HepG2 (cell line): ENCODE data around the gene PRCD. TPM values are rescaled to one million over a fixed set of nuclear protein-coding genes. Genes with fewer than 3 reads are reported as not detected.
A peak's percentile ranks its signal among the peaks of the same experiment; 100 is the strongest.

ENCODE experiments used
- ATAC-seq: fragments of 200-7000 bp; cut with Tn5 transposase; 3 replicates; pipeline ENCODE4 v1.9.1; 2020; ENCODE audit warnings: mild to moderate bottlenecking, moderate library complexity
- BruUV-seq: library from RNA; stranded (reverse); fragments of 400-500 nt; replicated peaks from 2 replicates; lab custom pipeline; 2021; lab: Mats Ljungman, UMichigan
- CTCF ChIA-PET: fragments of 300-600 bp; formaldehyde crosslinking; extraction: SDS; loops from one replicate; lab custom pipeline; 2021; ENCODE audit warnings: low total read pairs, inconsistent platforms, low intra/inter-chr PET ratio; lab: Yijun Ruan, JAX
- POLR2A ChIA-PET: fragments of 350-600 bp; sonication (Branson Sonifier 250); formaldehyde crosslinking; loops from one replicate; lab custom pipeline; 2020; ENCODE audit warnings: antibody characterized with exemption, inconsistent platforms; lab: Yijun Ruan, JAX
- DNase-seq: peaks from one replicate; pipeline ENCODE4 v3.0.0-alpha.2; 2015; ENCODE audit warnings: low spot score
- FAIRE-seq: peaks from 3 replicates; lab custom pipeline; 2011; peaks lifted over from hg19 to GRCh38; lab: Jason Lieb, UNC
- H2AFZ ChIP-seq: one replicate; pipeline ENCODE4 v1.6.1; 2011; ENCODE audit warnings: low read length, inconsistent platforms
- H3K27ac ChIP-seq: fragments of 300-600 bp; 3 replicates; pipeline ENCODE4 v1.8.0; 2011; ENCODE audit warnings: mixed run types, mild to moderate bottlenecking, mixed read lengths, low read length, inconsistent platforms; ENCODE audit not compliant: insufficient read depth; ENCODE audit errors: extremely low read length
- H3K27me3 ChIP-seq, 2 experiments: fragments of 200-600 bp in 1 of 2; 2 replicates in 1 of 2; 3 replicates in 1 of 2; pipeline versions ENCODE4 v1.6.0 to v1.8.0; 2011; ENCODE audit warnings: low read length in 2 of 2, mild to moderate bottlenecking in 2 of 2, moderate library complexity in 2 of 2, inconsistent platforms in 1 of 2; ENCODE audit not compliant: insufficient read depth in 2 of 2, control insufficient read depth in 1 of 2
- H3K36me3 ChIP-seq, 2 experiments: fragments of 200-600 bp in 1 of 2; replicated peaks in 1 of 2; 2 replicates in 1 of 2; 3 replicates in 1 of 2; pipeline versions ENCODE4 v1.5.1 to v1.8.0; 2011; ENCODE audit warnings: low read length in 2 of 2, inconsistent platforms in 1 of 2; ENCODE audit not compliant: insufficient read depth in 2 of 2, control insufficient read depth in 1 of 2
- H3K4me1 ChIP-seq: 2 replicates; pipeline ENCODE4 v1.5.1; 2012; ENCODE audit warnings: low read length, inconsistent platforms; ENCODE audit not compliant: insufficient read depth
- H3K4me2 ChIP-seq: 2 replicates; pipeline ENCODE4 v1.6.0; 2011; ENCODE audit warnings: low read depth, low read length, inconsistent platforms
- H3K4me3 ChIP-seq, 3 experiments: fragments of 200-600 bp in 1 of 3; sonication (generic), shearing (Covaris generic) in 1 of 3; replicated peaks in 1 of 3; 2 replicates each; pipeline ENCODE4 v1.5.1; 2011 to 2016; ENCODE audit warnings: low read length in 3 of 3, inconsistent platforms in 2 of 3, low read depth in 2 of 3, mild to moderate bottlenecking in 2 of 3, control low read depth in 1 of 3, mixed read lengths in 1 of 3; ENCODE audit not compliant: insufficient read depth in 1 of 3
- H3K79me2 ChIP-seq: one replicate; pipeline ENCODE4 v1.6.1; 2011; ENCODE audit warnings: low read length, inconsistent platforms; ENCODE audit not compliant: insufficient read depth
- H3K9ac ChIP-seq: 2 replicates; pipeline ENCODE4 v1.6.0; 2011; ENCODE audit warnings: mild to moderate bottlenecking, low read depth, low read length, inconsistent platforms; ENCODE audit not compliant: insufficient read depth
- H3K9me3 ChIP-seq: 2 replicates; pipeline ENCODE4 v1.5.1; 2012; ENCODE audit warnings: mild to moderate bottlenecking, low read length
- H4K20me1 ChIP-seq: 2 replicates; pipeline ENCODE4 v1.6.0; 2011; ENCODE audit warnings: inconsistent platforms, mild to moderate bottlenecking, low read length, moderate library complexity; ENCODE audit not compliant: insufficient read depth
- HOXA3 ChIP-seq: sonication (generic); formaldehyde crosslinking; IDR thresholded peaks from 2 replicates; pipeline ENCODE4 v1.5.0; 2020; ENCODE audit warnings: missing genetic modification reagents
- MAZ ChIP-seq, 2 experiments: sonication (generic) in 1 of 2; formaldehyde crosslinking in 1 of 2; IDR thresholded peaks; 2 replicates each; pipeline versions ENCODE4 v1.5.0 to v1.6.1; 2012 to 2020; ENCODE audit warnings: low read depth in 2 of 2, mild to moderate bottlenecking in 2 of 2, borderline replicate concordance in 1 of 2, improper control_type of control experiment in 1 of 2, low read length in 1 of 2, missing genetic modification reagents in 1 of 2, moderate library complexity in 1 of 2
- NFKB2 ChIP-seq: sonication (generic); formaldehyde crosslinking; IDR thresholded peaks from 2 replicates; pipeline ENCODE4 v1.4.0; 2020; ENCODE audit warnings: missing genetic modification reagents, borderline replicate concordance
- PATZ1 ChIP-seq: sonication (generic); formaldehyde crosslinking; IDR thresholded peaks from 2 replicates; pipeline ENCODE4 v1.4.0; 2020; ENCODE audit warnings: missing genetic modification reagents
- SIN3B ChIP-seq: fragments of 150-350 bp; IDR thresholded peaks from 2 replicates; pipeline ENCODE4 v1.6.1; 2014; ENCODE audit warnings: low read length
- ZBTB33 ChIP-seq: sonication (generic); formaldehyde crosslinking; IDR thresholded peaks from 2 replicates; pipeline ENCODE4 v1.4.0; 2020; ENCODE audit warnings: missing genetic modification reagents
- ZNF318 ChIP-seq: sonication (generic); formaldehyde crosslinking; IDR thresholded peaks from 2 replicates; pipeline ENCODE4 v1.4.0; 2020; ENCODE audit warnings: mild to moderate bottlenecking, missing genetic modification reagents
- ZNF430 ChIP-seq: sonication (generic); formaldehyde crosslinking; IDR thresholded peaks from 2 replicates; pipeline ENCODE4 v1.9.0; 2021; ENCODE audit warnings: mild to moderate bottlenecking, missing genetic modification reagents
- WGBS: methylation state at CpG from one replicate; pipeline ENCODE4 v1.1.6; 2017; ENCODE audit warnings: low lambda C conversion rate; 5-methylcytosine and 5-hydroxymethylcytosine counted together
- in situ Hi-C: cut with HindIII; loops from 2 replicates; pipeline ENCODE4 v1.10.0; 2017; ENCODE audit warnings: low pct_unique_long_range_greater_than_20kb; ENCODE audit not compliant: extremely low pct_ligation_motif_present
- intact Hi-C: fragments of 100-400 bp; cut with micrococcal nuclease; formaldehyde crosslinking; loops from one replicate; pipeline ENCODE4 v1.10.0; 2022; ENCODE audit not compliant: unreplicated experiment
- polyA plus RNA-seq, 8 experiments: library from polyadenylated mRNA; depleted of rRNA in 3 of 8; stranded (reverse) in 7 of 8; unstranded in 1 of 8; fragments of >200 nt; fragmentation: Illumina TruSeq in 4 of 8; extraction: Trizol in 4 of 8; gene quantifications; 2 replicates each; pipeline versions ENCODE4 v1.2.1 to v1.2.3, GENCODE V29; 2011 to 2016; ENCODE audit warnings: low read depth in 4 of 8, missing spikeins in 1 of 8, mixed read lengths in 1 of 8; ENCODE audit not compliant: insufficient read depth in 1 of 8
- total RNA-seq, 5 experiments: library from RNA; depleted of rRNA; stranded (reverse); fragments of >200 nt; fragmentation: Illumina TruSeq; extraction: Trizol; gene quantifications; 2 replicates each; pipeline ENCODE4 v1.2.3, GENCODE V29; 2016; ENCODE audit warnings: low read depth in 1 of 5

Gene PRCD
- total and polyA plus RNA-seq, 2 of the 13 experiments (the other 11 are each of a cell fraction or from before 2014, with no cell fraction given) = 0.51 TPM; not detected in 1

GRCh38 chr17:76547183-76547641 lies 7.4 kb downstream of the PRCD start:
- no peak overlapping the region for H3K27ac ChIP-seq
- H3K4me3 ChIP-seq = peak overlapping the region in 1 of 3 experiments; percentile 66; a peak in 1 of 6 replicates
- peaks cover 7 to 11% of the 10 kb centered on the region in 2 experiments; a peak in 4 of 5 replicates for H3K36me3 ChIP-seq
- ATAC-seq (peak; percentile 73), DNase-seq (peak; percentile 74), FAIRE-seq (no peak)
- peak overlapping the region; percentile 93 for H3K4me2 ChIP-seq
- BruUV-seq = TSS peak; percentile 35
- H3K4me1 ChIP-seq = peaks cover 62% of the 10 kb centered on the region
- 60% methylated on average over 3 of the region's 3 CpGs for WGBS
- H3K79me2 ChIP-seq = peaks cover 42% of the 10 kb centered on the region
- H3K27me3 ChIP-seq = no peaks in the 10 kb centered on the region
- in situ Hi-C loops (no loop called here), intact Hi-C loops (loop anchor here (1.0 kb wide), 1 partner anchor 24 kb away; no protein-coding TSS in a partner anchor)
- POLR2A ChIA-PET = interaction anchor here (0.8 to 3.1 kb wide), 4 partner anchors 10 to 22 kb away, joined by 3 to 30 read pairs (median 11); no protein-coding TSS in a partner anchor
- no peaks in the 10 kb centered on the region for H3K9me3 ChIP-seq
- H3K9ac ChIP-seq = no peak overlapping the region
- H4K20me1 ChIP-seq = peaks cover 7% of the 10 kb centered on the region; the same call in 1 of the 2 replicates
- CTCF ChIA-PET = interaction anchor here (0.9 to 4.4 kb wide), 8 partner anchors 14 to 81 kb away, joined by 3 to 86 read pairs (median 6); no protein-coding TSS in a partner anchor
- no peak overlapping the region for H2AFZ ChIP-seq
- TF ChIP-seq ZNF430 (CRISPR knock-in tag) (no peak), MAZ (IDR thresholded peaks at IDR 0.05; ENCODE audit: borderline replicate concordance, low read depth, low read length) (0 out of 2 replicates have a peak, but pooled peaks have one; percentile 50), MAZ (CRISPR knock-in tag; IDR thresholded peaks at IDR 0.05; ENCODE audit: low read depth) (0 out of 2 replicates have a peak, but pooled peaks have one; percentile 64), HOXA3 (CRISPR knock-in tag) (peak; percentile 21; the same call in 1 of the 2 replicates), PATZ1 (CRISPR knock-in tag) (peak; percentile 55), ZNF318 (CRISPR knock-in tag) (peak; percentile 27; the same call in 1 of the 2 replicates), NFKB2 (CRISPR knock-in tag) (peak; percentile 46; the same call in 1 of the 2 replicates), SIN3B (0 out of 2 replicates have a peak, but pooled peaks have one; percentile 34), ZBTB33 (CRISPR knock-in tag) (peak; percentile 77)
